Measurements from ENCODE around the gene JAZF1.

Gene JAZF1

DNA sequence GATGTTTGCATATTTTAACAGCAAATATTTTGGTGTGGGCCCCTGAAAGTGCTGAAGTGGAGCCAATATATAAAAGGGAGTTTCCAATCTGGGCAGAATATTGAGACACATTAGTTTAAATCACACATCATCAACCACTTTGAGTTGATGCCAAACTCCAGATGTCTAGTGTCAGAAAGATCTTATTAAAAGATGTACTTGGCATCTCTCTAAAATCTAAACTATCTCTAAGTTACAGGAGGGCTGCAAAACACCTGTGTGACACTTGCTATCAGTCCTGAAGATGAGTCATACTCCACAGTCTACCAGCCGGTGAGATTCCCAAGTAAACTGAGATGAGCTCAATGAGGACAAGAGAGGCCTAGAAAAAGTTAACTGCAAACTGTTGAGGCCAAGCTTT is 11.4 kb downstream of the JAZF1 start:
- Histone ChIP-seq H3K79me2 (ENCODE audit: control insufficient read depth, low read length) (peaks cover 92% of the 10 kb centered on the region), H3K4me2 (ENCODE audit: low read length) (peak overlapping the region; percentile 78)
- TF ChIP-seq EZH2phosphoT487 (IDR thresholded peaks at IDR 0.05; ENCODE audit: borderline replicate concordance, low read length): no peak
- TF ChIP-seq, protein P1, sequence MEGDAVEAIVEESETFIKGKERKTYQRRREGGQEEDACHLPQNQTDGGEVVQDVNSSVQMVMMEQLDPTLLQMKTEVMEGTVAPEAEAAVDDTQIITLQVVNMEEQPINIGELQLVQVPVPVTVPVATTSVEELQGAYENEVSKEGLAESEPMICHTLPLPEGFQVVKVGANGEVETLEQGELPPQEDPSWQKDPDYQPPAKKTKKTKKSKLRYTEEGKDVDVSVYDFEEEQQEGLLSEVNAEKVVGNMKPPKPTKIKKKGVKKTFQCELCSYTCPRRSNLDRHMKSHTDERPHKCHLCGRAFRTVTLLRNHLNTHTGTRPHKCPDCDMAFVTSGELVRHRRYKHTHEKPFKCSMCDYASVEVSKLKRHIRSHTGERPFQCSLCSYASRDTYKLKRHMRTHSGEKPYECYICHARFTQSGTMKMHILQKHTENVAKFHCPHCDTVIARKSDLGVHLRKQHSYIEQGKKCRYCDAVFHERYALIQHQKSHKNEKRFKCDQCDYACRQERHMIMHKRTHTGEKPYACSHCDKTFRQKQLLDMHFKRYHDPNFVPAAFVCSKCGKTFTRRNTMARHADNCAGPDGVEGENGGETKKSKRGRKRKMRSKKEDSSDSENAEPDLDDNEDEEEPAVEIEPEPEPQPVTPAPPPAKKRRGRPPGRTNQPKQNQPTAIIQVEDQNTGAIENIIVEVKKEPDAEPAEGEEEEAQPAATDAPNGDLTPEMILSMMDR (IDR thresholded peaks at IDR 0.05; ENCODE audit: low read depth, low read length, poor library complexity, severe bottlenecking): no peak

DNA sequence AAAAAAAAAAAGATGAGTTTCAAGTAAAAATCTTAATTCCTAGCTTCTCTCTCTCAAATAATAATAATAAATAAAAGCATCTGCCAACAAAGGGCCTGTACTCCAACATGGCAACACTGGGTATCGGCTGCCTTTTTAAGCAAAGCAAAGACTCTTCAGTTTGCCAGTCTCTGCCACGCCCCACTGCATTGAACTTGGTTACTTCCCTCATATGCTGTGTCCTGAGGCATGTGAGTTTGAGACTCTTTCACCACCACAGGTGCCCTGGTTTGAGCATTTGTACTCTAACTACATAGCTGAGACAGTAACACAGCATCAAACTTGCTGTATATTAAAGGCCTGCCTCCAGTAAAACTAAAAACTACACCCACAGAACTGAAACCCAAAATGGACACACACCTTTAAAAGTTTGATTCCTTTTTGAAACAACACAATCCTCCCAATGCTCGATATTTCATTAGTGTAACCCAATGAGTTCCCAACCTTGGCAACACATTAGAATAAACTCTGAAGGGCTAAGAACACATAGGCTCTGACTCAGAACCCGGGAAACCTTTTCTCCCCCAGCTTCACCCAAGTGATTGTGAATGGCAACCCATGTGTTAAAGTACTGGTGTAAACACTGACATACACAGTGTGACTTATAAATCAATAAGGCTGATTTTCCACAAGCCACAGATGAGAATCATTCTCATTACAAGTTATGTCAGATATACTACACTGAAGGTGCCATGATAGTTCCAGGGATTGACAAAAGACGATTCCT is 12.0 kb downstream of the JAZF1 start:
- TF ChIP-seq, protein P1 (IDR thresholded peaks at IDR 0.05; ENCODE audit: low read depth, low read length, poor library complexity, severe bottlenecking): no peak
- TF ChIP-seq EZH2phosphoT487 (IDR thresholded peaks at IDR 0.05; ENCODE audit: borderline replicate concordance, low read length): no peak
- Histone ChIP-seq H3K9me2 (replicated peaks; ENCODE audit: control insufficient read depth, low read length) (no peaks in the 10 kb centered on the region), H3K4me3 (ENCODE audit: low read length) (peak overlapping the region; percentile 50), H3F3A (ENCODE audit: control insufficient read depth, insufficient read depth) (peaks cover 38% of the 10 kb centered on the region), H3K79me2 (ENCODE audit: control insufficient read depth, low read length) (peaks cover 92% of the 10 kb centered on the region), H3K36me3 (ENCODE audit: control insufficient read depth, low read length) (peaks cover 41% of the 10 kb centered on the region), H3K4me1 (ENCODE audit: control insufficient read depth, low read length) (peaks cover 95% of the 10 kb centered on the region), H3K9me3 (ENCODE audit: control insufficient read depth, insufficient read depth, low read length) (no peaks in the 10 kb centered on the region), H4K20me1 (ENCODE audit: control insufficient read depth, insufficient read depth, low read depth, low read length) (no peaks in the 10 kb centered on the region), H3K27ac (ENCODE audit: low read depth, low read length) (peak overlapping the region; percentile 84), H3K27me3 (ENCODE audit: control insufficient read depth, low read length) (no peaks in the 10 kb centered on the region), H3K4me2 (ENCODE audit: low read length) (peak overlapping the region; percentile 78)

More for the DNA sequence above, 11.4 kb downstream of the JAZF1 start:
- Histone ChIP-seq H4K20me1 (ENCODE audit: control insufficient read depth, insufficient read depth, low read depth, low read length) (no peaks in the 10 kb centered on the region), H3K9me2 (replicated peaks; ENCODE audit: control insufficient read depth, low read length) (no peaks in the 10 kb centered on the region), H3K36me3 (ENCODE audit: control insufficient read depth, low read length) (peaks cover 40% of the 10 kb centered on the region), H3K4me3 (ENCODE audit: low read length) (peak overlapping the region; percentile 50), H3K27me3 (ENCODE audit: control insufficient read depth, low read length) (no peaks in the 10 kb centered on the region), H3K27ac (ENCODE audit: low read depth, low read length) (peak overlapping the region; percentile 84), H3K9me3 (ENCODE audit: control insufficient read depth, insufficient read depth, low read length) (no peaks in the 10 kb centered on the region), H3F3A (ENCODE audit: control insufficient read depth, insufficient read depth) (peaks cover 38% of the 10 kb centered on the region), H3K4me1 (ENCODE audit: control insufficient read depth, low read length) (peaks cover 92% of the 10 kb centered on the region)

DNA sequence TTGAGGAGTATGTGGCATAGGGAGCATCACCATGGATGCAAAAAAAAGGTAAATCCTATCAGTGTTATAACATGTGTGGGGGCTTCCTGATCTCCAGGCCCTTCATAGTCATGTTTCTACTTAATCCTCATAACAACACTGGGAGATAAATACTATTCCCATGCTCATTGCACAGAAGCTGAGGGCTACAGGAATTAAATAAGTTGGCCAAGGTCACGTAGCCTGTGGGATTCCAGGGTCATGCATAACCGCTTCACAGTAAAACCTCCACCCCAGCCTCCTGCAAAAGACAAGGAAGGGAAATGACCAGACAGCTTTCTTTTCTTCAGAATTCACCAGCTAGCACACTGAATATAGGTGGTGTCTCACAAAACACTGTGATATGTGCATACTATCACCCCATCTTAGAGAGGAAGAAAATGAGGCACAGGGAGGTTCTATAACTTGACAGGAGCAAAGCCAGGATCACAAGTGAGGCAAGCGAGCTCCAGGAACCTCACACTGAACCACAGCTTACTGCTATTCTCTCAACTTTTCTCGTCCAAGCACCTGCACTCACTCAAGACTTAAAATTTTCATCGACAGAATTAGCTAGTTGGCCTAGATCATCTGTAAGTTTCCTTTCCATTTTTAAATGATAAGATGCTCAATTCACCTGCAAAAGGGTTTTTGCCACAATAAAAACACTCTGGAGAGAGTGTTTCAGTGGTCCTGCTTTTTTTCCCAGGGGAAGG is 13.4 kb downstream of the JAZF1 start:
- Histone ChIP-seq H3K4me2 (ENCODE audit: low read length) (peak overlapping the region; percentile 78), H3F3A (ENCODE audit: control insufficient read depth, insufficient read depth) (peaks cover 47% of the 10 kb centered on the region), H4K20me1 (ENCODE audit: control insufficient read depth, insufficient read depth, low read depth, low read length) (no peaks in the 10 kb centered on the region), H3K36me3 (ENCODE audit: control insufficient read depth, low read length) (peaks cover 49% of the 10 kb centered on the region), H3K9me2 (replicated peaks; ENCODE audit: control insufficient read depth, low read length) (no peaks in the 10 kb centered on the region), H3K27me3 (ENCODE audit: control insufficient read depth, low read length) (no peaks in the 10 kb centered on the region), H3K4me1 (ENCODE audit: control insufficient read depth, low read length) (peaks cover 100% of the 10 kb centered on the region), H3K9me3 (ENCODE audit: control insufficient read depth, insufficient read depth, low read length) (no peaks in the 10 kb centered on the region), H3K27ac (ENCODE audit: low read depth, low read length) (peak overlapping the region; percentile 84), H3K4me3 (ENCODE audit: low read length) (peak overlapping the region; percentile 53), H3K79me2 (ENCODE audit: control insufficient read depth, low read length) (peaks cover 92% of the 10 kb centered on the region)
- TF ChIP-seq EZH2phosphoT487 (IDR thresholded peaks at IDR 0.05; ENCODE audit: borderline replicate concordance, low read length): no peak
- TF ChIP-seq, protein P1 (IDR thresholded peaks at IDR 0.05; ENCODE audit: low read depth, low read length, poor library complexity, severe bottlenecking): no peak

Data from DOHH2 (cell line).